Ishikawa (cell line): ENCODE data around the gene FOXP2.

ENCODE experiments used
- CEBPB ChIP-seq: IDR thresholded peaks from 2 replicates; pipeline ENCODE4 v1.6.1; 2012
- CREB1 ChIP-seq: IDR thresholded peaks from 2 replicates; pipeline ENCODE4 v1.6.1; 2012; ENCODE audit warnings: low read depth
- EGR1 ChIP-seq: IDR thresholded peaks from 2 replicates; pipeline ENCODE4 v1.6.1; 2012
- EP300 ChIP-seq: IDR thresholded peaks from 2 replicates; pipeline ENCODE4 v1.6.1; 2012; ENCODE audit warnings: borderline replicate concordance
- FOXM1 ChIP-seq: IDR thresholded peaks from 2 replicates; pipeline ENCODE4 v1.6.1; 2012; ENCODE audit warnings: low read depth, borderline replicate concordance
- MAX ChIP-seq: IDR thresholded peaks from 2 replicates; pipeline ENCODE4 v1.6.1; 2012
- NFIC ChIP-seq: IDR thresholded peaks from 2 replicates; pipeline ENCODE4 v1.6.1; 2012
- RAD21 ChIP-seq: IDR thresholded peaks from 2 replicates; pipeline ENCODE4 v1.6.1; 2012; ENCODE audit warnings: low read depth
- REST ChIP-seq: IDR thresholded peaks from 2 replicates; pipeline ENCODE4 v1.6.1; 2012; ENCODE audit warnings: low read depth, mild to moderate bottlenecking
- TAF1 ChIP-seq: IDR thresholded peaks from 2 replicates; pipeline ENCODE4 v1.6.1; 2012; ENCODE audit warnings: low read depth, mild to moderate bottlenecking
- TCF12 ChIP-seq: IDR thresholded peaks from 2 replicates; pipeline ENCODE4 v1.6.1; 2012; ENCODE audit warnings: low read depth
- TEAD4 ChIP-seq: IDR thresholded peaks from 2 replicates; pipeline ENCODE4 v1.6.1; 2012
- USF1 ChIP-seq: IDR thresholded peaks from 2 replicates; pipeline ENCODE4 v1.6.1; 2012
- YY1 ChIP-seq: IDR thresholded peaks from 2 replicates; pipeline ENCODE4 v1.6.1; 2012; ENCODE audit warnings: low read depth
- ZBTB7A ChIP-seq: IDR thresholded peaks from 2 replicates; pipeline ENCODE4 v1.6.1; 2012; ENCODE audit warnings: low read depth

Gene FOXP2

GRCh38 chr7:114687238-114687637 lies 272.6 kb downstream of the FOXP2 start:
- no peak for TF ChIP-seq CEBPB
- TF ChIP-seq TEAD4, result no peak
- no peak for TF ChIP-seq MAX
- no peak for TF ChIP-seq EP300
- TF ChIP-seq REST, result no peak
- TF ChIP-seq RAD21, result no peak
- no peak for TF ChIP-seq TAF1
- no peak for TF ChIP-seq ZBTB7A
- TF ChIP-seq NFIC, result no peak
- TF ChIP-seq CREB1, result no peak
- no peak for TF ChIP-seq YY1
- TF ChIP-seq FOXM1, result no peak
- TF ChIP-seq TCF12, result no peak
- no peak for TF ChIP-seq EGR1
- TF ChIP-seq USF1, result no peak

GRCh38 chr7:114688443-114689055 lies 273.9 kb downstream of the FOXP2 start:
- TF ChIP-seq EP300, result no peak
- no peak for TF ChIP-seq TCF12
- TF ChIP-seq ZBTB7A, result no peak
- no peak for TF ChIP-seq REST
- TF ChIP-seq CREB1, result no peak
- TF ChIP-seq FOXM1, result no peak
- TF ChIP-seq TAF1, result no peak
- TF ChIP-seq CEBPB, result no peak
- no peak for TF ChIP-seq MAX
- TF ChIP-seq EGR1, result no peak
- TF ChIP-seq TEAD4, result no peak
- no peak for TF ChIP-seq USF1
- no peak for TF ChIP-seq NFIC

GRCh38 chr7:114689406-114689805 lies 274.8 kb downstream of the FOXP2 start:
- TF ChIP-seq RAD21 (no peak), FOXM1 (no peak), EP300 (no peak), EGR1 (no peak), CEBPB (no peak), TCF12 (no peak)

- no peak for TF ChIP-seq CREB1
- no peak for TF ChIP-seq REST
- no peak for TF ChIP-seq TCF12
- TF ChIP-seq MAX, result no peak
- no peak for TF ChIP-seq TEAD4
- no peak for TF ChIP-seq CEBPB
- TF ChIP-seq EP300, result no peak
- TF ChIP-seq TAF1, result no peak
- TF ChIP-seq RAD21, result no peak
- TF ChIP-seq USF1, result no peak
These were observed 277.0 kb downstream of the FOXP2 start for GRCh38 chr7:114691605-114692004.
